Mucosa of stomach (tissue), 1 donor: Measurements from ENCODE around the gene DNAAF5.
"Not testable (repeated sequence)": the region's sequence is repeated elsewhere in the genome, so short reads cannot be mapped to it uniquely, and the experiment has no call there.

Experiments used
- H3K27me3 ChIP-seq: one replicate; pipeline ENCODE4 v1.7.0; 2013; ENCODE audit warnings: mild to moderate bottlenecking, low read length; ENCODE audit not compliant: control insufficient read depth, insufficient read depth
- H3K36me3 ChIP-seq: one replicate; pipeline ENCODE4 v1.7.0; 2013; ENCODE audit warnings: low read length; ENCODE audit not compliant: control insufficient read depth, insufficient read depth
- H3K4me1 ChIP-seq: one replicate; pipeline ENCODE4 v1.7.0; 2013; ENCODE audit warnings: mild to moderate bottlenecking, low read length; ENCODE audit not compliant: control insufficient read depth, insufficient read depth
- H3K4me3 ChIP-seq: one replicate; pipeline ENCODE4 v1.7.0; 2013; ENCODE audit warnings: low read length
- H3K9ac ChIP-seq: one replicate; pipeline ENCODE4 v1.7.0; 2013; ENCODE audit warnings: mild to moderate bottlenecking, low read length, moderate library complexity
- H3K9me3 ChIP-seq: one replicate; pipeline ENCODE4 v1.7.0; 2013; ENCODE audit warnings: mild to moderate bottlenecking, low read length, moderate library complexity; ENCODE audit not compliant: control insufficient read depth
- donor health status: Pancreatic carcinoma.

DNAAF5 gene

DNA sequence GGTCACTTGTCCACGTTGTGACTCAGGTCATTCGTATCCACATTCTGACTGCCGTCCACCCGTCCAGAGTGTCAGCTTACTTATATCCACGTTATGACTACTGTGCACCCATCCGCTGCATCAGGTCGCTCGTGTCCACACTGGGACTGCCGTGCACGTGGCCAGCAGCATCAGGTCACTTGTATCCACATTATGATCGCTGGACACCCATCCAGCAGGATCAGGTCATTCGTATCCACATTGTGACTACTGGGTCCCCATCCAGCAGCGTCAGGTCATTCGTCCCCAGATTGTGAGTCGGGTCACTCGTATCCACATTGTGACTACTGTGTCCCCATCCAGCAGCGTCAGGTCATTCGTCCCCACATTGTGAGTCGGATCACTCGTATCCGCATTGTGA is 58.5 kb downstream of the DNAAF5 start:
- Histone ChIP-seq H3K9ac (no peak overlapping the region), H3K36me3 (peaks cover 9% of the 10 kb centered on the region), H3K4me1 (peaks cover 5% of the 10 kb centered on the region), H3K4me3 (no peak overlapping the region), H3K9me3 (no peaks in the 10 kb centered on the region), H3K27me3 (no peaks in the 10 kb centered on the region)

DNA sequence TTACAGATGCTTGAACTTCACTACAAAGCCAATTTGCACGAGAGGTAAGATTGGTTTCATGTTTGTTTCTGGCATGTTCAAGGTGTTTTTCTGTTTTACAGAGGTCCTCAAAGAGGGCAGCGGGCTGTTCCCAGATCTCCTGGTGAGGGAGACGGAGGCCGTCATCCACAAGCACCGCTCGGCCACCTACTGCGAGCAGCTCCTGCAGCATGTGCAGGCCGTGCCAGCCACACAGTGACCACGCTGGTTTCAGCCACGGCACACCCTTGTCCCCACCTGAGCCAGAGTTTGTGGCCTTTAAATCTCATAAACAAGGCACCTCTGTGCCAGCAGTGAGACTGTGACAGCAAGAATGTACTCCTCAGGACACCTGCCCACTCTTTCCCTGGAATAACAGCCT is 58.9 kb downstream of the DNAAF5 start:
- Histone ChIP-seq H3K36me3 (peaks cover 9% of the 10 kb centered on the region), H3K4me3 (no peak overlapping the region), H3K9me3 (no peaks in the 10 kb centered on the region), H3K27me3 (no peaks in the 10 kb centered on the region), H3K4me1 (peaks cover 5% of the 10 kb centered on the region), H3K9ac (no peak overlapping the region)

DNA sequence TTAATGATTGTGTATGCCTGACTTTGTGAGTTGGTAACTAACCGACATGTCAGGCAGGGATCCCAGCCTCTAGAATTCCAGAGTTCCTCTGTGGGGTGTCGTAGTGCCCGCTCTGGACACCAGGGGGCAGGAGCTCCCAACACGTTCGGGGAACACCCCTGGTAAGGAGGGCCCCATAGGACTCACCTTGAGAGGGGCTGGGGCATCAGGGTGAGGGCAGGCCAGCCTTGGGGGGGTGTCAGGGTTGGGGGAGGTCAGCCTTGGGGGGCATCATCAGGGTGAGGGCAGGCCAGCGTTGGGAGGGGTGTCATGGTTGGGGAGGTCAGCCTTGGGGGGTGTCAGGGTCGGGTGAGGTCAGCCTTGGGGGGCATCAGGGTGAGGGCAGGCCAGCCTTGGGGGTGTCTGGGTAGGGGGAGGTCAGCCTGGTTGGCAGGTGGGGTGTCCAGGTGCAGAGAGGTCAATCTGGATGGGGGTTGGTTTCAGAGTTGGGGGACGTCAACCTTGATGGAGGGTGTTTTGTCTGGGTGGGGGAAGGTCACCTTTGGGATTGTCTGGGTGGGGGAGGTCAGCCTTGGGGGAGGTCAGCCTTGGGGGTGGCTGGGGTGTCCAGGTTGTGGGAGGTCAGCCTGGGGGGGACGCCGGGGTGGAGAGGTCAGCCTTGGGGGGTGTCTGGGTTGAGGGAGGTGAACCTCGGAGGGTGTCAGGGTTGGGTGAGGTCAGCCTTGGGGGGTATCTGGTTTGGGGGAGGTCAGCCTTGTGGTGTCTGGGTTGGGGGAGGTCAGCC is 60.2 kb downstream of the DNAAF5 start:
- Histone ChIP-seq H3K27me3 (no peaks in the 10 kb centered on the region), H3K36me3 (peaks cover 9% of the 10 kb centered on the region), H3K4me1 (peaks cover 5% of the 10 kb centered on the region), H3K9me3 (no peaks in the 10 kb centered on the region), H3K4me3 (no peak overlapping the region), H3K9ac (no peak overlapping the region)

DNA sequence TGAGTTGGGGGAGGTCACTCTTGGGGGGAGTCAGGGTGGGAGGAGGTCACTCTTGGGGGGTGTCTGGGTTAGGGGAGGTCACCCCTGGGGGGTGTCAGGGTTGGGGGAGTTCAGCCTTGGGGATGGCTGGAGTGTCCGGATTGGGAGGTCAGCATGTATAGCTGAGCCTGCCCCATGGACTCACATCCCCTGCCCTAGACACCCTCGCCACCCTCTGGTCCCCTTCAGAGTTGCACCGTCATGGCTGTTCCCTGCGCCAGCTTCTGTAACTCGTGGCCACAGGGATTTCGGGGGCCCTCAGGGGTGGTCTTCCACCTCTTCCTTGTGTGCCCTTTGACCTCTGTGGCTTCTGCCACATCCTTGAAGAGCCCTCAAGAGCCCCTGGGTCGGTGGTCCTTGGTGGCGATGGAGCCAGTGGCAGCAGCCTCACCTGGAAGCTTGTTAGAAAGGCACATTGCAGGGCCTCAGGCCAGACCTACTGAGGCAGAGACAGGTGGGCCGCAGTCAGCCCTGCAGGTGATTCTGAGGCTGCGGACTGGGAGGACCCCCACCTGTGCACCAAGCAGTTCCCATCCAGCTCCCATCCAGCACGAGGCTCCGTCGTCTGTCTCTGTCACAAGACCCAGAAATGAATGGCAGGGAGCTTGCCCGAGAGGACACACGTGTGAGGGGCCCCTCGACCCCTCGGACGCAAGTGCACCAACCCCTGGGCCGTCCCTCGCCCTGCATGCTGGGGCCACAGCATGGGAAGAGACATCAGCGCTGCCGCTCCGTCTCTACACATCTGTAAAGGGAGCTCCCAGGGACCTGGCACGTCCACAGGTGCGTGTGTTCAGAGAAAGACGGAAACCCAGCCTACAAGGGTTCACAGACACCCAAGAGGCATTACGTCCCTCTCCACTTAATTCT is 61.1 kb downstream of the DNAAF5 start:
- Histone ChIP-seq H3K4me1 (peaks cover 5% of the 10 kb centered on the region), H3K27me3 (no peaks in the 10 kb centered on the region), H3K9ac (no peak overlapping the region), H3K9me3 (no peaks in the 10 kb centered on the region), H3K4me3 (no peak overlapping the region), H3K36me3 (peaks cover 9% of the 10 kb centered on the region)

DNA sequence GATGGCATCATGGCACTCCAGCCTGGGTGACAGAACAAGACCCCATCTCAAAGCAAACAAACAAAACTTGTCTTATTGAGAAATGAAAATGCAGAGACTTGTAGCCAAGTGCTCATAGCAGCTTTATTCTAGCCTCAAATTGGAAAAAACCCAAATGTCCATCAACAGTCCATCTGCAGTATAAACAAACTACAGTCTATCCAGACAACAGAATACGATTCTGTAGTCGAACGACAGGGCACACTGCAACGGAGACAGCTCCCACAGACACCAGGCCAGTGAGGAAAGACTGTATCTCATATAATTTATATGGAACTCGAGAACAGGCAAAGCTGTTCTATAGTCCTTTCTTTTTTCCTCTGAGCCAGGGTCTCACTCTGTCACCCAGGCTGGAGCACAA is 65.0 kb downstream of the DNAAF5 start:
- Histone ChIP-seq H3K4me1 (peaks cover 25% of the 10 kb centered on the region), H3K4me3 (no peak overlapping the region), H3K9ac (no peak overlapping the region), H3K9me3 (no peaks in the 10 kb centered on the region), H3K36me3 (no peaks in the 10 kb centered on the region), H3K27me3 (no peaks in the 10 kb centered on the region)

DNA sequence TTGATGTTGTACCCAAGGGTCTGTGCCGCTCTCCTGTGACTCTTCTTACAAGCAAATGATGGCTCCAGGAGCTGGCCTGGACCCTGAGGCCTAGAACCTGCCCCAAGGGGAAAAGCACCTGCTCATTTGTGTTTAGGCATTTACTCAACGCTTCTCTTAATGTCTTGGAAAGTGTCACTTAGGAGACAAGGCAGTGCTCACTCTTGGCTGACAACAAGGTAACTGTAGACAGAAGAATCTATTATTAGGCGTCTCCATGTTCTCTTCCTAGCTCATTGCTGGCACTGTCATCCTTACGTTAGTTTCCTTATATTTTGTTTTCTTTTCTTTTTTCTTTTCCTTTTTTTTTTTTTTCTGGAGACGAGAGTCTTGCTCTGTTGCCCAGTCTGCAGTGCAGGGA is 67.7 kb downstream of the DNAAF5 start:
- Histone ChIP-seq H3K4me1 (peaks cover 21% of the 10 kb centered on the region), H3K4me3 (no peak overlapping the region), H3K9ac (no peak overlapping the region), H3K36me3 (no peaks in the 10 kb centered on the region), H3K9me3 (no peaks in the 10 kb centered on the region), H3K27me3 (no peaks in the 10 kb centered on the region)

DNA sequence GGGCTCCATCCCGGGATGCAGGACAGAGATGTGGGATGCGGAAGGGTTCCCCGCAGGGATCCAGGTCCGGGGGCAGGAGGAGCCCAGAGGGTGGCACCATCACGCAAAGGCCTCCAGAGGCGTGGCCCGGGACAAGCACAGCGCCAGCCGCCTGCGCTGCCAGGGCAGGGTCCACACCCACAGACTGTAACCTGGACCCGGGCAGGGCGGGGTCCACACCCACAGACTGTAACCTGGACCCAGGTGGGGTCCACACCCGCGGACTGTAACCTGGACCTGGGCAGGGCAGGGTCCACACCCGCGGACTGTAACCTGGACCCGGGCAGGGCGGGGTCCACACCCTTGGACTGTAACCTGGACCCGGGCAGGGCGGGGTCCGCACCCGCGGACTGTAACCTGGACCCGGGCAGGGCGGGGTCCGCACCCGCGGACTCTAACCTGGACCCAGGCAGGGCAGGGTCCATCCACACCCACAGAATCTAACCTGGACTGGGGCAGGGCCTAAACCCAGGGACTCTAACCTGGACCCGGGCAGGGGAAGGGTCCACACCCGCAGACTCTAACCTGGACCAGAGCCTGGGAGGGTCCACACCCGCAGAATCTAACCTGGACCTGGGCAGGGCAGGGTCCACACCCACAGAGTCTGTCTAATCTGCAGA is 68.3 kb downstream of the DNAAF5 start:
- no peaks in the 10 kb centered on the region for H3K36me3 ChIP-seq
- no peaks in the 10 kb centered on the region for H3K27me3 ChIP-seq
- no peak overlapping the region for H3K9ac ChIP-seq
- H3K4me1 ChIP-seq: peaks cover 21% of the 10 kb centered on the region
- H3K9me3 ChIP-seq: no peaks in the 10 kb centered on the region
- no peak overlapping the region for H3K4me3 ChIP-seq

DNA sequence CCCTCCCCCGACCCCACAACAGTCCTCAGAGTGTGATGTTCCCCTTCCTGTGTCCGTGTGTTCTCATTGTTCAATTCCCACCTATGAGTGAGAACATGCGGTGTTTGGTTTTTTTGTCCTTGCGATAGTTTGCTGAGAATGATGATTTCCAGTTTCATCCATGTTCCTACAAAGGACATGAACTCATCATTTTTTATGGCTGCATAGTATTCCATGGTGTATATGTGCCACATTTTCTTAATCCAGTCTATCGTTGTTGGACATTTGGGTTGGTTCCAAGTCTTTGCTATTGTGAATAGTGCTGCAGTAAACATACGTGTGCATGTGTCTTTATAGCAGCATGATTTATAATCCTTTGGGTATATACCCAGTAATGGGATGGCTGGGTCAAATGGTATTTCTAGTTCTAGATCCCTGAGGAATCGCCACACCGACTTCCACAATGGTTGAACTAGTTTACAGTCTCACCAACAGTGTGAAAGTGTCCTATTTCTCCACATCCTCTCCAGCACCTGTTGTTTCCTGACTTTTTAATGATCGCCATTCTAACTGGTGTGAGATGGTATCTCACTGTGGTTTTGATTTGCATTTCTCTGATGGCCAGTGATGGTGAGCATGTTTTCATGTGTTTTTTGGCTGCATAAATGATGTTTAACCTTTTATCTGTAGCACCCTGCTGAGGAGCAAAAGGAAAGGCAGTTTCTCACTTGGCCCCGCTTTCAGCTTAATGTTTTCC is 70.1 kb downstream of the DNAAF5 start:
- not testable (repeated sequence) for H3K27me3 ChIP-seq, H3K4me3 ChIP-seq, H3K9ac ChIP-seq, H3K9me3 ChIP-seq, H3K36me3 ChIP-seq
- H3K4me1 ChIP-seq: peaks cover 22% of the 10 kb centered on the region

DNA sequence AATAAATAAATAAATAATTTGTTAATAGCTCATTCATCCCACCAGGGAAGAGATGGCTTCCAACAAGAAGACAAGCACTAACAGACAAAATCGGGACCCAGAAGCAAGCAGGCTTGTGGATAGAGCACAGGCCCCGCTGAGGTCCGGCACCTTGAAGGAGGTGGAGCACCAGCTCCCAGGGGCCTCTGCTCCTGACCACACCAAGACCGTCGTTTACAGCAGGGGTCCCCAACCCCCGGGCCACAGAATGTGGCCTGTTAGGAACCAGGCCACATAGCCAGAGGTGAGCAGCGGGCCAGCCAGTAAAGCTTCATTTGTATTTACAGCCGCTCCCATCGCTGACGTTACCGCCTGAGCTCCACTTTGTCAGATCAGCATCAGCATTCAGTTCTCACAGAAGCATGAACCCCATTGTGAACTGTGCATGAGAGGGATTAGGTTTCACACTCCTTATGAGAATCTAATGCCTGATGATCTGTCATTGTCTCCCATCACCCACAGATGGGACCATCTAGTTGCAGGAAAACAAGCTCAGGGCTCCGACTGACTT is 72.5 kb downstream of the DNAAF5 start:
- Histone ChIP-seq H3K4me3 (no peak overlapping the region), H3K9ac (no peak overlapping the region), H3K9me3 (no peaks in the 10 kb centered on the region), H3K4me1 (peaks cover 29% of the 10 kb centered on the region), H3K36me3 (no peaks in the 10 kb centered on the region), H3K27me3 (no peaks in the 10 kb centered on the region)

DNA sequence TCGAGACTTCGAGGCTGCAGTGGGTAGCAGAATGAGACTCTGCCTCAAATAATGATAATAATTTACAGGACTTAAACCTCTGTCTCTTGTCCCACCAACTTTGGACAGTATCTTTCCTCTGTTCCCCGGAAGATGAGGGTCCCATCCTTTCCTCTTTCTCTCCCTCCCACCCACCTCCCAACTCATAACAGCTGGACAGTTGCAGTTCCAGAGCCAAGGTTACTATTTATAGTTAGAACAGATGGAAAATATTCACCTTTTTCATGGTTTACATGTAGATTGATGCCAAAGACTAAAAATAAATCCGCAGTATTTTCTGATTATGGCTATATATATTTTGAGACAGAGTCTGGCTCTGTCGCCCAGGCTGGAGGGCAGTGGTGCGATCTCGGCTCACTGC is 74.2 kb downstream of the DNAAF5 start:
- Histone ChIP-seq H3K4me3 (no peak overlapping the region), H3K4me1 (peaks cover 22% of the 10 kb centered on the region), H3K9ac (no peak overlapping the region), H3K27me3 (no peaks in the 10 kb centered on the region), H3K9me3 (no peaks in the 10 kb centered on the region), H3K36me3 (no peaks in the 10 kb centered on the region)

DNA sequence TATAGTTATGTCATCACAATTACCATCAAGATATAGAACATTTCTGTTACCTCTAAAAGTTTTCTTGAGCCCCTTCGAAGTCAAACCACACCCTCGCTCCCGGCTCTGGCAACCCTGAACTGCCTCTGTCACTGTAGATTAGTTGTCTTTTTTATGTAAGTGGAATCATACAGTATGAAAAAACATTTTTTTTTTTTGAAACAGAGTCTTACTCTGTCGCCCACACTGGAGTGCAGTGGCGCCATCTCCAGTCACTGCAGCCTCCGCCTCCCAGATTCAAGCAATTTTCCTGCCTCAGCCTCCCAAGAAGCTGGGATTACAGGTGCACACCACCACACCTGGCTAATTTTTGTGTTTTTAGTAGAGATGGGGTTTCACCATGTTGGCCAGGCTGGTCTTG is 74.9 kb downstream of the DNAAF5 start:
- not testable (repeated sequence) for H3K27me3 ChIP-seq, H3K4me3 ChIP-seq, H3K9me3 ChIP-seq, H3K36me3 ChIP-seq, H3K9ac ChIP-seq
- peaks cover 20% of the 10 kb centered on the region for H3K4me1 ChIP-seq
